HepG2 (cell line): Measurements from ENCODE around the gene HELZ. TPM values are rescaled to one million over a fixed set of nuclear protein-coding genes. Genes with fewer than 3 reads are reported as not detected.
A peak's percentile ranks its signal among the peaks of the same experiment; 100 is the strongest.

Source experiments
- ARNTL ChIP-seq: sonication (generic); formaldehyde crosslinking; IDR thresholded peaks from 2 replicates; pipeline ENCODE4 v1.4.0; 2020; ENCODE audit warnings: mild to moderate bottlenecking, missing genetic modification reagents
- CBFB ChIP-seq: sonication (generic); formaldehyde crosslinking; IDR thresholded peaks from 2 replicates; pipeline ENCODE4 v1.4.0; 2020; ENCODE audit warnings: missing genetic modification reagents
- CEBPB ChIP-seq: IDR thresholded peaks from 2 replicates; pipeline ENCODE4 v1.6.1; 2011; ENCODE audit warnings: low read depth, low read length, improper control_type of control experiment, borderline replicate concordance
- FOXA1 ChIP-seq, 2 experiments: fragments of 450-650 bp in 1 of 2; sonication (generic) in 1 of 2; formaldehyde crosslinking in 1 of 2; IDR thresholded peaks; 2 replicates each; pipeline versions ENCODE4 v1.4.0 to v1.6.1; 2016 to 2020; ENCODE audit warnings: missing genetic modification reagents in 1 of 2
- FOXK2 ChIP-seq: fragments of 450-650 bp; IDR thresholded peaks from 2 replicates; pipeline ENCODE4 v1.6.1; 2016
- GLI4 ChIP-seq: sonication (generic); formaldehyde crosslinking; IDR thresholded peaks from 2 replicates; pipeline ENCODE4 v1.5.1; 2020; ENCODE audit warnings: missing genetic modification reagents, mild to moderate bottlenecking, moderate library complexity, borderline replicate concordance
- JARID2 ChIP-seq: sonication (generic); formaldehyde crosslinking; IDR thresholded peaks from 2 replicates; pipeline ENCODE4 v1.8.1; 2023; ENCODE audit warnings: missing genetic modification reagents, inconsistent platforms; ENCODE audit not compliant: insufficient replicate concordance
- MATR3 ChIP-seq: sonication (generic); formaldehyde crosslinking; IDR thresholded peaks from 2 replicates; pipeline ENCODE4 v1.4.0; 2020; ENCODE audit warnings: missing genetic modification reagents
- NFKBIZ ChIP-seq: IDR thresholded peaks from 2 replicates; pipeline ENCODE4 v1.6.1; 2018; ENCODE audit warnings: missing genetic modification reagents, missing compliant biosample characterization
- PHF21A ChIP-seq: sonication (generic); formaldehyde crosslinking; IDR thresholded peaks from 2 replicates; pipeline ENCODE4 v1.5.0; 2020; ENCODE audit warnings: mild to moderate bottlenecking, missing genetic modification reagents
- PRPF4 ChIP-seq: fragments of 200-400 bp; formaldehyde crosslinking; IDR thresholded peaks from 2 replicates; pipeline ENCODE4 v1.6.1; 2016; ENCODE audit warnings: low read length, low read depth; ENCODE audit not compliant: poor library complexity, severe bottlenecking
- SOX13 ChIP-seq, 3 experiments: fragments of 450-650 bp in 1 of 3; sonication (generic) in 1 of 3; formaldehyde crosslinking in 1 of 3; IDR thresholded peaks in 2 of 3; conservative IDR thresholded peaks in 1 of 3; 2 replicates each; pipeline versions ENCODE4 v1.5.0 to v1.6.1; 2016 to 2020; ENCODE audit warnings: antibody characterized with exemption in 1 of 3, mild to moderate bottlenecking in 1 of 3, missing compliant biosample characterization in 1 of 3, missing genetic modification reagents in 1 of 3, moderate library complexity in 1 of 3
- TOPORS ChIP-seq: sonication (generic); formaldehyde crosslinking; IDR thresholded peaks from 2 replicates; pipeline ENCODE4 v1.8.0; 2023; ENCODE audit warnings: mild to moderate bottlenecking, missing genetic modification reagents
- ZNF234 ChIP-seq: sonication (generic); formaldehyde crosslinking; conservative IDR thresholded peaks from 2 replicates; pipeline ENCODE4 v1.5.1; 2020; ENCODE audit warnings: mild to moderate bottlenecking, missing genetic modification reagents
- ZSCAN12 ChIP-seq: sonication (generic); formaldehyde crosslinking; IDR thresholded peaks from 2 replicates; pipeline ENCODE4 v1.9.0; 2021; ENCODE audit warnings: mild to moderate bottlenecking, missing genetic modification reagents
- polyA plus RNA-seq, 8 experiments: library from polyadenylated mRNA; depleted of rRNA in 3 of 8; stranded (reverse) in 7 of 8; unstranded in 1 of 8; fragments of >200 nt; fragmentation: Illumina TruSeq in 4 of 8; extraction: Trizol in 4 of 8; gene quantifications; 2 replicates each; pipeline versions ENCODE4 v1.2.1 to v1.2.3, GENCODE V29; 2011 to 2016; ENCODE audit warnings: low read depth in 4 of 8, missing spikeins in 1 of 8, mixed read lengths in 1 of 8; ENCODE audit not compliant: insufficient read depth in 1 of 8
- total RNA-seq, 5 experiments: library from RNA; depleted of rRNA; stranded (reverse); fragments of >200 nt; fragmentation: Illumina TruSeq; extraction: Trizol; gene quantifications; 2 replicates each; pipeline ENCODE4 v1.2.3, GENCODE V29; 2016; ENCODE audit warnings: low read depth in 1 of 5
- TF ChIP-seq, protein P1 (sequence below): IDR thresholded peaks from 2 replicates; pipeline ENCODE4 v1.6.1; 2016; ENCODE audit warnings: low read depth
- TF ChIP-seq, protein P2 (sequence below): sonication (generic); formaldehyde crosslinking; IDR thresholded peaks from 2 replicates; pipeline ENCODE4 v1.4.0; 2020; ENCODE audit warnings: mild to moderate bottlenecking, low read depth, missing genetic modification reagents
- TF ChIP-seq, protein P3 (sequence below): sonication (generic); formaldehyde crosslinking; IDR thresholded peaks from 2 replicates; pipeline ENCODE4 v1.4.0; 2020; ENCODE audit warnings: missing genetic modification reagents
- TF ChIP-seq, protein P4 (sequence below): IDR thresholded peaks from 2 replicates; pipeline ENCODE4 v1.6.1; 2018; ENCODE audit warnings: missing genetic modification reagents

HELZ gene
- total and polyA plus RNA-seq, 2 of the 13 experiments (the other 11 are each of a cell fraction or from before 2014, with no cell fraction given), result 35.3 to 52.4 TPM

DNA sequence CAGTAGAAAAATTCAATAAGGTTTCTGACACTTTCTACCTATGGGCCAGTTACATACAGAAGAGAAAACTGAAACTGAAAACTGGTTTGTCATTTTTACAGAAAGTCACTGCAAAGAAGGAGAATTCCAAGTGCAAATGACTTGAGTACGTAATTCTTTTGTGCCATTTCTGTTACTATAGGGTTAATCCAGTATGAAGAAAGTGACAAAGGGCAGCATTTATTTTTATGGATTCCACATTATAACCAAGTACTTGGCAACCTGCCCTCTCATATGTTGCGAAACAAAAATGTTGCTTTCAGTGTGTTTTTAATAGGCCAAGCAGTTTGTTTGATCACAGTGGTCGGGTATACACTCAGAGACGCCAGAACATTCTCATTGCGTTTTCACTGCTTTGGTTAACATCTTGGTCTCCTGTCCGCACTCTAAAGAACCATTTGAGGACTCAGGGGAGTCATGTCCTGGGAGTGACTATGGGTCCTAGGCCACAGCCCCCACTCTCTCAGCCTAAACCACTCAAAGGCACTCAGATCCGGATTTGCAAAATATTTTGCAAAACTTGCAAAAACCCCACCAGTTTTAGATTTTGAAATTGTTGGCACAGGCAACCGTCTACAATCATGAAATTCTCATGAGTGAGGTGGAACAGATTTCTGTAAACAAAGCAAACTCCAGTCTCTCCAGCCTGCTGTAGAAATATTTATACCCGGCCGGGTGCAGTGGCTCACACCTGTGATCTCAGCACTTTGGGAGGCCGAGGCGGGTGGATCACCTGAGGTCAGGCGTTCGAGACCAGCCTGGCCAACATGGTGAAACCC, 15.4 kb upstream of the HELZ start (continued):
- TF ChIP-seq, protein P1, sequence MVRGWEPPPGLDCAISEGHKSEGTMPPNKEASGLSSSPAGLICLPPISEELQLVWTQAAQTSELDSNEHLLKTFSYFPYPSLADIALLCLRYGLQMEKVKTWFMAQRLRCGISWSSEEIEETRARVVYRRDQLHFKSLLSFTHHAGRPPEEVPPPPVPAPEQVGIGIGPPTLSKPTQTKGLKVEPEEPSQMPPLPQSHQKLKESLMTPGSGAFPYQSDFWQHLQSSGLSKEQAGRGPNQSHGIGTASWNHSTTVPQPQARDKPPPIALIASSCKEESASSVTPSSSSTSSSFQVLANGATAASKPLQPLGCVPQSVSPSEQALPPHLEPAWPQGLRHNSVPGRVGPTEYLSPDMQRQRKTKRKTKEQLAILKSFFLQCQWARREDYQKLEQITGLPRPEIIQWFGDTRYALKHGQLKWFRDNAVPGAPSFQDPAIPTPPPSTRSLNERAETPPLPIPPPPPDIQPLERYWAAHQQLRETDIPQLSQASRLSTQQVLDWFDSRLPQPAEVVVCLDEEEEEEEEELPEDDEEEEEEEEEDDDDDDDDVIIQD (CRISPR knock-in tag), result no peak
- TF ChIP-seq FOXA1 (IDR thresholded peaks at IDR 0.05), result no peak
- peak; percentile 27; the same call in 1 of the 2 replicates for TF ChIP-seq FOXA1 (CRISPR knock-in tag; IDR thresholded peaks at IDR 0.05)
- TF ChIP-seq MATR3 (CRISPR knock-in tag), result no peak
- no peak for TF ChIP-seq CBFB
- peak; percentile 79; the same call in 1 of the 2 replicates for TF ChIP-seq PHF21A (CRISPR knock-in tag)
- TF ChIP-seq SOX13 (IDR thresholded peaks at IDR 0.05), result no peak
- no peak for TF ChIP-seq SOX13 (CRISPR knock-in tag; conservative IDR thresholded peaks at IDR 0.05 in 1 of 2, IDR thresholded peaks at IDR 0.05 in 1 of 2)
- no peak for TF ChIP-seq PRPF4
- TF ChIP-seq, protein P2, sequence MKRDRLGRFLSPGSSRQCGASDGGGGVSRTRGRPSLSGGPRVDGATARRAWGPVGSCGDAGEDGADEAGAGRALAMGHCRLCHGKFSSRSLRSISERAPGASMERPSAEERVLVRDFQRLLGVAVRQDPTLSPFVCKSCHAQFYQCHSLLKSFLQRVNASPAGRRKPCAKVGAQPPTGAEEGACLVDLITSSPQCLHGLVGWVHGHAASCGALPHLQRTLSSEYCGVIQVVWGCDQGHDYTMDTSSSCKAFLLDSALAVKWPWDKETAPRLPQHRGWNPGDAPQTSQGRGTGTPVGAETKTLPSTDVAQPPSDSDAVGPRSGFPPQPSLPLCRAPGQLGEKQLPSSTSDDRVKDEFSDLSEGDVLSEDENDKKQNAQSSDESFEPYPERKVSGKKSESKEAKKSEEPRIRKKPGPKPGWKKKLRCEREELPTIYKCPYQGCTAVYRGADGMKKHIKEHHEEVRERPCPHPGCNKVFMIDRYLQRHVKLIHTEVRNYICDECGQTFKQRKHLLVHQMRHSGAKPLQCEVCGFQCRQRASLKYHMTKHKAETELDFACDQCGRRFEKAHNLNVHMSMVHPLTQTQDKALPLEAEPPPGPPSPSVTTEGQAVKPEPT (CRISPR knock-in tag), result no peak
- no peak for TF ChIP-seq TOPORS (CRISPR knock-in tag)
- no peak for TF ChIP-seq GLI4 (CRISPR knock-in tag)
- TF ChIP-seq, protein P3, sequence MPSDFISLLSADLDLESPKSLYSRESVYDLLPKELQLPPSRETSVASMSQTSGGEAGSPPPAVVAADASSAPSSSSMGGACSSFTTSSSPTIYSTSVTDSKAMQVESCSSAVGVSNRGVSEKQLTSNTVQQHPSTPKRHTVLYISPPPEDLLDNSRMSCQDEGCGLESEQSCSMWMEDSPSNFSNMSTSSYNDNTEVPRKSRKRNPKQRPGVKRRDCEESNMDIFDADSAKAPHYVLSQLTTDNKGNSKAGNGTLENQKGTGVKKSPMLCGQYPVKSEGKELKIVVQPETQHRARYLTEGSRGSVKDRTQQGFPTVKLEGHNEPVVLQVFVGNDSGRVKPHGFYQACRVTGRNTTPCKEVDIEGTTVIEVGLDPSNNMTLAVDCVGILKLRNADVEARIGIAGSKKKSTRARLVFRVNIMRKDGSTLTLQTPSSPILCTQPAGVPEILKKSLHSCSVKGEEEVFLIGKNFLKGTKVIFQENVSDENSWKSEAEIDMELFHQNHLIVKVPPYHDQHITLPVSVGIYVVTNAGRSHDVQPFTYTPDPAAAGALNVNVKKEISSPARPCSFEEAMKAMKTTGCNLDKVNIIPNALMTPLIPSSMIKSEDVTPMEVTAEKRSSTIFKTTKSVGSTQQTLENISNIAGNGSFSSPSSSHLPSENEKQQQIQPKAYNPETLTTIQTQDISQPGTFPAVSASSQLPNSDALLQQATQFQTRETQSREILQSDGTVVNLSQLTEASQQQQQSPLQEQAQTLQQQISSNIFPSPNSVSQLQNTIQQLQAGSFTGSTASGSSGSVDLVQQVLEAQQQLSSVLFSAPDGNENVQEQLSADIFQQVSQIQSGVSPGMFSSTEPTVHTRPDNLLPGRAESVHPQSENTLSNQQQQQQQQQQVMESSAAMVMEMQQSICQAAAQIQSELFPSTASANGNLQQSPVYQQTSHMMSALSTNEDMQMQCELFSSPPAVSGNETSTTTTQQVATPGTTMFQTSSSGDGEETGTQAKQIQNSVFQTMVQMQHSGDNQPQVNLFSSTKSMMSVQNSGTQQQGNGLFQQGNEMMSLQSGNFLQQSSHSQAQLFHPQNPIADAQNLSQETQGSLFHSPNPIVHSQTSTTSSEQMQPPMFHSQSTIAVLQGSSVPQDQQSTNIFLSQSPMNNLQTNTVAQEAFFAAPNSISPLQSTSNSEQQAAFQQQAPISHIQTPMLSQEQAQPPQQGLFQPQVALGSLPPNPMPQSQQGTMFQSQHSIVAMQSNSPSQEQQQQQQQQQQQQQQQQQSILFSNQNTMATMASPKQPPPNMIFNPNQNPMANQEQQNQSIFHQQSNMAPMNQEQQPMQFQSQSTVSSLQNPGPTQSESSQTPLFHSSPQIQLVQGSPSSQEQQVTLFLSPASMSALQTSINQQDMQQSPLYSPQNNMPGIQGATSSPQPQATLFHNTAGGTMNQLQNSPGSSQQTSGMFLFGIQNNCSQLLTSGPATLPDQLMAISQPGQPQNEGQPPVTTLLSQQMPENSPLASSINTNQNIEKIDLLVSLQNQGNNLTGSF (CRISPR knock-in tag), result no peak
- TF ChIP-seq JARID2 (CRISPR knock-in tag), result no peak
- TF ChIP-seq ZSCAN12 (CRISPR knock-in tag), result no peak
- TF ChIP-seq NFKBIZ, result no peak
- no peak for TF ChIP-seq ARNTL (CRISPR knock-in tag)
- TF ChIP-seq ZNF234 (CRISPR knock-in tag), result no peak
- TF ChIP-seq CEBPB, result peak; percentile 91
- TF ChIP-seq, protein P4, sequence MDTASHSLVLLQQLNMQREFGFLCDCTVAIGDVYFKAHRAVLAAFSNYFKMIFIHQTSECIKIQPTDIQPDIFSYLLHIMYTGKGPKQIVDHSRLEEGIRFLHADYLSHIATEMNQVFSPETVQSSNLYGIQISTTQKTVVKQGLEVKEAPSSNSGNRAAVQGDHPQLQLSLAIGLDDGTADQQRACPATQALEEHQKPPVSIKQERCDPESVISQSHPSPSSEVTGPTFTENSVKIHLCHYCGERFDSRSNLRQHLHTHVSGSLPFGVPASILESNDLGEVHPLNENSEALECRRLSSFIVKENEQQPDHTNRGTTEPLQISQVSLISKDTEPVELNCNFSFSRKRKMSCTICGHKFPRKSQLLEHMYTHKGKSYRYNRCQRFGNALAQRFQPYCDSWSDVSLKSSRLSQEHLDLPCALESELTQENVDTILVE, result no peak
- TF ChIP-seq FOXK2, result no peak
